Brain microvascular endothelial cell (primary cell): Measurements from ENCODE around the gene RNF207.

Experiments used
- DNase-seq: peaks from one replicate; pipeline ENCODE4 v3.0.0-alpha.2; 2020
- H3K27ac ChIP-seq: fragments of 250-450 bp; sonication (Bioruptor Pico); 2 replicates; pipeline ENCODE4 v1.5.1; 2020; ENCODE audit warnings: mild to moderate bottlenecking, moderate library complexity
- H3K27me3 ChIP-seq: fragments of 250-450 bp; sonication (Bioruptor Pico); replicated peaks from 2 replicates; pipeline ENCODE4 v1.5.1; 2020; ENCODE audit warnings: mild to moderate bottlenecking
- H3K36me3 ChIP-seq: fragments of 250-450 bp; sonication (Bioruptor Pico); replicated peaks from 2 replicates; pipeline ENCODE4 v1.5.1; 2020; ENCODE audit warnings: mild to moderate bottlenecking
- H3K4me3 ChIP-seq: 2 replicates; pipeline ENCODE4 v1.5.1; 2011; ENCODE audit warnings: low read depth, mild to moderate bottlenecking, control low read depth, low read length, moderate library complexity
- CTCF ChIP-seq: IDR thresholded peaks from 2 replicates; pipeline ENCODE4 v1.5.1; 2011; ENCODE audit warnings: low read depth, mild to moderate bottlenecking, moderate library complexity, low read length, control low read depth, inconsistent platforms; ENCODE audit errors: missing control alignments
- in situ Hi-C: cut with HindIII; loops from 2 replicates; pipeline ENCODE4 v1.10.0; 2017; ENCODE audit warnings: low sequenced_read_pairs, low pct_ligation_motif_present

Gene RNF207

GRCh38 chr1:6262555-6263420 lies 56.9 kb downstream of the RNF207 start:
- no peak for TF ChIP-seq CTCF
- DNase-seq = no peak
- Histone ChIP-seq H3K27me3 (no peaks in the 10 kb centered on the region), H3K4me3 (no peak overlapping the region), H3K27ac (no peak overlapping the region), H3K36me3 (no peaks in the 10 kb centered on the region)
- in situ Hi-C loops = no loop called here

- TF ChIP-seq CTCF = no peak
- Histone ChIP-seq H3K27me3 (no peaks in the 10 kb centered on the region), H3K4me3 (no peak overlapping the region), H3K36me3 (no peaks in the 10 kb centered on the region), H3K27ac (no peak overlapping the region)
- in situ Hi-C loops = no loop called here
- no peak for DNase-seq
Observed at GRCh38 chr1:6263716-6264115, 57.8 kb downstream of the RNF207 start.

- H3K4me3 ChIP-seq = no peak overlapping the region
- no peaks in the 10 kb centered on the region for H3K36me3 ChIP-seq
- in situ Hi-C loops = no loop called here
- H3K27me3 ChIP-seq = no peaks in the 10 kb centered on the region
- TF ChIP-seq CTCF = no peak
- no peak overlapping the region for H3K27ac ChIP-seq
- no peak for DNase-seq
Observed at GRCh38 chr1:6265151-6265550, 59.2 kb downstream of the RNF207 start.

- in situ Hi-C loops = no loop called here
- no peak for DNase-seq
- Histone ChIP-seq H3K27ac (no peak overlapping the region), H3K27me3 (no peaks in the 10 kb centered on the region), H3K4me3 (no peak overlapping the region), H3K36me3 (no peaks in the 10 kb centered on the region)
- no peak for TF ChIP-seq CTCF
Observed at GRCh38 chr1:6266641-6267040, 60.7 kb downstream of the RNF207 start.

- no peak for TF ChIP-seq CTCF
- in situ Hi-C loops = no loop called here
- H3K36me3 ChIP-seq = no peaks in the 10 kb centered on the region
- H3K4me3 ChIP-seq = no peak overlapping the region
- no peaks in the 10 kb centered on the region for H3K27me3 ChIP-seq
- no peak overlapping the region for H3K27ac ChIP-seq
- no peak for DNase-seq
Observed at GRCh38 chr1:6267686-6268322, 61.9 kb downstream of the RNF207 start.

- Histone ChIP-seq H3K36me3 (no peaks in the 10 kb centered on the region), H3K27me3 (no peaks in the 10 kb centered on the region), H3K4me3 (no peak overlapping the region), H3K27ac (no peak overlapping the region)
- no peak for DNase-seq
- in situ Hi-C loops = no loop called here
- peak; percentile 14 for TF ChIP-seq CTCF
Observed at GRCh38 chr1:6268415-6268814, 62.5 kb downstream of the RNF207 start.
